HCT116 (cell line): ENCODE data around the gene PREX1. TPM values are rescaled to one million over a fixed set of nuclear protein-coding genes. Genes with fewer than 3 reads are reported as not detected.

ENCODE experiments used
- ATAC-seq: fragments of 200-7000 bp; cut with Tn5 transposase; 2 replicates; pipeline ENCODE4 v1.9.1; 2020; ENCODE audit warnings: mild to moderate bottlenecking, moderate library complexity
- BruUV-seq: library from RNA; stranded (reverse); fragments of 400-500 nt; replicated peaks from 2 replicates; lab custom pipeline; 2021; lab: Mats Ljungman, UMichigan
- CTCF ChIA-PET: fragments of 300-600 bp; sonication (Branson Sonifier 250); formaldehyde crosslinking; loops from one replicate; lab custom pipeline; 2021; ENCODE audit warnings: antibody characterized with exemption; lab: Charles Lee
- POLR2A ChIA-PET: fragments of 300-600, 350-600 bp; sonication (Branson Sonifier 250); formaldehyde crosslinking; loops from one replicate; lab custom pipeline; 2021; ENCODE audit warnings: antibody characterized with exemption; lab: Charles Lee
- RAD21 ChIA-PET, 2 experiments: fragments of 300-600 bp; sonication (Branson Sonifier 250); formaldehyde crosslinking; loops; one replicate each; lab custom pipeline; 2023; ENCODE audit warnings: low total read pairs in 2 of 2; ENCODE audit not compliant: uncharacterized antibody in 2 of 2, unreplicated experiment in 2 of 2, low non-redundant PET in 1 of 2; lab: Charles Lee
- DNase-seq: peaks from one replicate; pipeline ENCODE4 v3.0.0-alpha.2; 2010; ENCODE audit warnings: low read depth, low spot score
- H2AFZ ChIP-seq: fragments of 200-600 bp; shearing (Covaris generic), sonication (generic); 2 replicates; pipeline ENCODE4 v1.6.1; 2017; ENCODE audit warnings: low read depth, mixed run types, mixed read lengths, antibody characterized with exemption, low read length; ENCODE audit not compliant: poor library complexity, severe bottlenecking
- H3K27ac ChIP-seq: 2 replicates; pipeline ENCODE4 v1.5.1; 2012; ENCODE audit warnings: low read depth, low read length
- H3K27me3 ChIP-seq: fragments of 200-600 bp; sonication (generic); 2 replicates; pipeline ENCODE4 v1.6.1; 2016; ENCODE audit warnings: mixed run types, low read length, mixed read lengths; ENCODE audit not compliant: insufficient read depth
- H3K36me3 ChIP-seq, 2 experiments: fragments of 200-500 bp in 1 of 2; fragments of 200-600 bp in 1 of 2; sonication (Bioruptor generic) in 1 of 2; sonication (generic) in 1 of 2; 2 replicates each; pipeline versions ENCODE4 v1.5.1 to v1.6.1; 2014 to 2016; ENCODE audit warnings: low read length in 2 of 2, inconsistent platforms in 1 of 2, mixed read lengths in 1 of 2, mixed run types in 1 of 2; ENCODE audit not compliant: insufficient read depth in 2 of 2, control insufficient read depth in 1 of 2
- H3K4me1 ChIP-seq, 2 experiments: fragments of 200-600 bp in 1 of 2; sonication (generic) in 1 of 2; 2 replicates each; pipeline versions ENCODE4 v1.5.1 to v1.6.1; 2012 to 2017; ENCODE audit warnings: low read length in 2 of 2, inconsistent platforms in 1 of 2, mild to moderate bottlenecking in 1 of 2, mixed read lengths in 1 of 2, mixed run types in 1 of 2, moderate library complexity in 1 of 2; ENCODE audit not compliant: insufficient read depth in 2 of 2, control insufficient read depth in 1 of 2
- H3K4me2 ChIP-seq: fragments of 200-600 bp; sonication (generic); 2 replicates; pipeline ENCODE4 v1.6.1; 2017; ENCODE audit warnings: mixed run types, low read length, mixed read lengths
- H3K4me3 ChIP-seq, 2 experiments: fragments of 200-600 bp in 1 of 2; sonication (generic) in 1 of 2; replicated peaks in 1 of 2; 2 replicates each; pipeline ENCODE4 v1.5.1; 2011 to 2016; ENCODE audit warnings: low read length in 2 of 2, control low read depth in 1 of 2, low read depth in 1 of 2, mild to moderate bottlenecking in 1 of 2, mixed read lengths in 1 of 2, mixed run types in 1 of 2
- H3K79me2 ChIP-seq: fragments of 200-600 bp; sonication (generic); 2 replicates; pipeline ENCODE4 v1.6.1; 2017; ENCODE audit warnings: mild to moderate bottlenecking, mixed run types, low read length, moderate library complexity, mixed read lengths; ENCODE audit not compliant: insufficient read depth
- H3K9ac ChIP-seq: fragments of 200-600 bp; sonication (generic); 2 replicates; pipeline ENCODE4 v1.6.1; 2016; ENCODE audit warnings: low read length, mixed read lengths
- H3K9me2 ChIP-seq: fragments of 200-600 bp; sonication (generic), shearing (Covaris generic); 2 replicates; pipeline ENCODE4 v1.6.1; 2017; ENCODE audit warnings: mixed run types, mild to moderate bottlenecking, moderate library complexity; ENCODE audit not compliant: insufficient read depth
- H3K9me3 ChIP-seq, 2 experiments: fragments of 200-500 bp in 1 of 2; fragments of 200-600 bp in 1 of 2; sonication (Bioruptor generic) in 1 of 2; sonication (generic) in 1 of 2; 2 replicates each; pipeline ENCODE4 v1.6.1; 2014 to 2017; ENCODE audit warnings: low read length in 2 of 2, mixed read lengths in 2 of 2, inconsistent platforms in 1 of 2, low read depth in 1 of 2, mild to moderate bottlenecking in 1 of 2, mixed run types in 1 of 2, moderate library complexity in 1 of 2; ENCODE audit not compliant: control insufficient read depth in 1 of 2, insufficient read depth in 1 of 2
- H4K20me1 ChIP-seq: fragments of 200-600 bp; sonication (generic), shearing (Covaris generic); 2 replicates; pipeline ENCODE4 v1.6.1; 2017; ENCODE audit warnings: mixed run types, mild to moderate bottlenecking, moderate library complexity; ENCODE audit not compliant: insufficient read depth
- ATF3 ChIP-seq: IDR thresholded peaks from 2 replicates; pipeline ENCODE4 v1.6.1; 2012
- CTCF ChIP-seq, 3 experiments: fragments of 200-600 bp in 1 of 3; sonication (generic) in 1 of 3; IDR thresholded peaks in 2 of 3; conservative IDR thresholded peaks in 1 of 3; 2 replicates each; pipeline ENCODE4 v1.5.1; 2012 to 2017; ENCODE audit warnings: low read depth in 2 of 3, low read length in 2 of 3, antibody characterized with exemption in 1 of 3, borderline replicate concordance in 1 of 3, control low read depth in 1 of 3, mild to moderate bottlenecking in 1 of 3, mixed read lengths in 1 of 3, mixed run types in 1 of 3, moderate library complexity in 1 of 3; ENCODE audit not compliant: insufficient read depth in 1 of 3
- EZH2 ChIP-seq: fragments of 200-600 bp; sonication (generic); IDR thresholded peaks from 2 replicates; pipeline ENCODE4 v1.6.1; 2017; ENCODE audit warnings: antibody characterized with exemption, mixed run types
- EZH2phosphoT487 ChIP-seq: fragments of 200-600 bp; IDR thresholded peaks from 2 replicates; pipeline ENCODE4 v1.6.1; 2018; ENCODE audit warnings: antibody characterized with exemption, borderline replicate concordance
- JUND ChIP-seq: IDR thresholded peaks from 2 replicates; pipeline ENCODE4 v1.6.1; 2012
- POLR2AphosphoS5 ChIP-seq: IDR thresholded peaks from 2 replicates; pipeline ENCODE4 v1.6.1; 2011; ENCODE audit warnings: mild to moderate bottlenecking, low read depth, low read length, moderate library complexity
- REST ChIP-seq: IDR thresholded peaks from 2 replicates; pipeline ENCODE4 v1.6.1; 2012; ENCODE audit warnings: low read depth
- SIN3A ChIP-seq: IDR thresholded peaks from 2 replicates; pipeline ENCODE4 v1.6.1; 2012; ENCODE audit warnings: low read depth
- ZNF274 ChIP-seq: fragments of 200-500 bp; sonication (Bioruptor generic); IDR thresholded peaks from 2 replicates; pipeline ENCODE4 v1.6.1; 2014; ENCODE audit warnings: mild to moderate bottlenecking, low read depth, low read length, inconsistent platforms
- intact Hi-C: fragments of 100-400 bp; cut with micrococcal nuclease; formaldehyde crosslinking; loops from 2 replicates; pipeline ENCODE4 v1.10.0; 2022
- total RNA-seq: library from RNA; stranded (reverse); gene quantifications from one replicate; pipeline ENCODE4 v1.2.1, GENCODE V29; 2021; ENCODE audit not compliant: unreplicated experiment

Gene PREX1
- total RNA-seq, 1 experiment from 2014 or later = 6.1 TPM

- DNase-seq (no peak), ATAC-seq (no peak)
- H3K4me2 ChIP-seq = no peak overlapping the region
- no peak overlapping the region for H3K27ac ChIP-seq
- TF ChIP-seq POLR2AphosphoS5 (no peak), ZNF274 (no peak), SIN3A (no peak), CTCF (IDR thresholded peaks at IDR 0.05 in 2 of 3, conservative IDR thresholded peaks at IDR 0.05 in 1 of 3; ENCODE audit: borderline replicate concordance in 1 of 3, insufficient read depth in 1 of 3, low read depth in 2 of 3, low read length in 2 of 3) (no peak), ATF3 (no peak), EZH2phosphoT487 (no peak), EZH2 (no peak), JUND (no peak)
- H3K36me3 ChIP-seq = no peaks in the 10 kb centered on the region
- H3K27me3 ChIP-seq = no peaks in the 10 kb centered on the region
- H3K4me1 ChIP-seq = no peaks in the 10 kb centered on the region
- H4K20me1 ChIP-seq = no peaks in the 10 kb centered on the region
- ChIA-PET POLR2A (no interaction called here), CTCF (no interaction called here), RAD21 (no interaction called here)
- H3K9ac ChIP-seq = no peak overlapping the region
- H3K4me3 ChIP-seq = no peak overlapping the region
- BruUV-seq = no TSS peak
- H2AFZ ChIP-seq = no peak overlapping the region
- intact Hi-C loops = no loop called here
- no peaks in the 10 kb centered on the region for H3K9me2 ChIP-seq
- no peaks in the 10 kb centered on the region for H3K9me3 ChIP-seq
- H3K79me2 ChIP-seq = no peaks in the 10 kb centered on the region
Measured at GRCh38 chr20:48647858-48648257, 179.9 kb downstream of the PREX1 start.

DNA sequence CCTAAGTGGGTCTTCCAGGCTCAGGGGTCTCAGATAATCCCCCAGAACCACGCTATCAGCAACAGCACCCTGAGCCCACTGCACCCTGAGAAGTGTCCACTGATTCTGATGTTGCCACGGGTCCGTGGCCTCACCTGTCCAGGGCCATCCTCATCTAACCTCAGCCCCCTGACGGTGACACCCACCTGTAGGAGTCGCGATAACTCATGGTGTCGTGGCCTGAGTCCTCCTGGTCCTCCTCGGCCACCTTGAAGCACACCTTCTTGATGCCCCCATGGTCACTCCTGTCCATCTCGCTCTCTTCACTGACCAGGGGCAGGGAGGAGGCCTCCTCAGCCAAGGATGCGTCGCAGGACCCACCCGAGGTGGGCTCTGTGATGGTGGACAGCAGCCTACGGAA lies 182.1 kb downstream of the PREX1 start:
- Histone ChIP-seq H3K4me2 (no peak overlapping the region), H3K27me3 (no peaks in the 10 kb centered on the region), H3K9me3 (no peaks in the 10 kb centered on the region), H3K9ac (no peak overlapping the region), H2AFZ (no peak overlapping the region), H3K9me2 (no peaks in the 10 kb centered on the region), H3K36me3 (no peaks in the 10 kb centered on the region), H3K4me1 (no peaks in the 10 kb centered on the region), H4K20me1 (no peaks in the 10 kb centered on the region), H3K79me2 (no peaks in the 10 kb centered on the region), H3K27ac (no peak overlapping the region), H3K4me3 (no peak overlapping the region)
- intact Hi-C loops = no loop called here
- DNase-seq (no peak), ATAC-seq (no peak)
- CTCF ChIA-PET = no interaction called here
- POLR2A ChIA-PET = no interaction called here
- no peak for TF ChIP-seq REST
- RAD21 ChIA-PET = no interaction called here
- no TSS peak for BruUV-seq
